Psoas muscle (tissue), 8 donors: Measurements from ENCODE around the gene RASA2. TPM values are rescaled to one million over a fixed set of nuclear protein-coding genes. Genes with fewer than 3 reads are reported as not detected.

Source experiments
- ATAC-seq, 4 donors: fragments of 200-7000 bp; cut with Tn5 transposase; one replicate each; pipeline ENCODE4 v1.9.1; 2020; ENCODE audit warnings: moderate library complexity in 3 of 4, mild to moderate bottlenecking in 2 of 4
- DNase-seq, 2 donors: peaks; one replicate each; pipeline ENCODE4 v3.0.0-alpha.2; 2020
- H3K27ac ChIP-seq: fragments of 200-600 bp; one replicate; pipeline ENCODE4 v1.8.0; 2022
- H3K27me3 ChIP-seq, 3 donors: fragments of 200-600 bp in 1 of 3; one replicate each; pipeline versions ENCODE4 v1.6.1 to v1.8.0; 2013 to 2022; ENCODE audit warnings: low read length in 2 of 3, mild to moderate bottlenecking in 2 of 3, moderate library complexity in 1 of 3; ENCODE audit not compliant: insufficient read depth in 3 of 3
- H3K36me3 ChIP-seq, 2 donors: fragments of 200-600 bp in 1 of 2; one replicate each; pipeline versions ENCODE4 v1.6.1 to v1.8.0; 2013 to 2022; ENCODE audit warnings: low read depth in 1 of 2, mild to moderate bottlenecking in 1 of 2, moderate library complexity in 1 of 2; ENCODE audit not compliant: insufficient read depth in 1 of 2
- H3K4me1 ChIP-seq: fragments of 200-600 bp; one replicate; pipeline ENCODE4 v1.8.0; 2022
- H3K4me3 ChIP-seq: fragments of 200-600 bp; one replicate; pipeline ENCODE4 v1.8.0; 2022; ENCODE audit warnings: mild to moderate bottlenecking
- H3K9me3 ChIP-seq: fragments of 200-600 bp; one replicate; pipeline ENCODE4 v1.8.0; 2022
- WGBS, 3 donors: extraction: QIAGEN DNeasy Blood & Tissue Kit; methylation state at CpG; one replicate each; pipeline versions ENCODE4 v1.1.6 to v1.1.7; 2013; 5-methylcytosine and 5-hydroxymethylcytosine counted together
- intact Hi-C, 2 donors: fragments of 100-400 bp; cut with DNase I; formaldehyde crosslinking; loops; one replicate each; pipeline versions ENCODE4 v1.11.0 to v1.14.2; 2022
- polyA plus RNA-seq, 3 donors: library from polyadenylated mRNA; stranded (reverse); fragments of 200-250 nt; gene quantifications; one replicate each; pipeline ENCODE4 v1.2.3, GENCODE V29; 2013
- total RNA-seq, 4 donors: library from RNA; stranded (reverse); fragmentation: NEBNext Ultra II Directional in 2 of 4; extraction: Animal tissue kit (Norgen Biotek cat#: 25700) in 2 of 4; gene quantifications; one replicate each; pipeline versions ENCODE4 v1.2.1 to v1.2.4, GENCODE V29; 2021 to 2023
- TF ChIP-seq, protein P1 (sequence below): fragments of 200-600 bp; IDR thresholded peaks from one replicate; pipeline ENCODE4 v1.8.0; 2022; ENCODE audit warnings: antibody characterized with exemption
- donor health status: healthy with polysubstance abuse.
- donor health status: DM: no; HTN: no; CAD: no; lungs with moderate emphysema.
- donor health status: Bipolar disorder and iron deficiency.
- donor health status: healthy.
- donor health status: DM: yes; HTN: yes; CAD: no.
- donor health status: DM: no; HTN: no; CAD: no.
- donor health status: DM: no; HTN: no; CAD: no.
- donor health status: DM: yes; HTN: yes; CAD: no.

RASA2 gene
- total and polyA plus RNA-seq, 7 donors: 1.3 to 4.0 (median 2.3) TPM

DNA sequence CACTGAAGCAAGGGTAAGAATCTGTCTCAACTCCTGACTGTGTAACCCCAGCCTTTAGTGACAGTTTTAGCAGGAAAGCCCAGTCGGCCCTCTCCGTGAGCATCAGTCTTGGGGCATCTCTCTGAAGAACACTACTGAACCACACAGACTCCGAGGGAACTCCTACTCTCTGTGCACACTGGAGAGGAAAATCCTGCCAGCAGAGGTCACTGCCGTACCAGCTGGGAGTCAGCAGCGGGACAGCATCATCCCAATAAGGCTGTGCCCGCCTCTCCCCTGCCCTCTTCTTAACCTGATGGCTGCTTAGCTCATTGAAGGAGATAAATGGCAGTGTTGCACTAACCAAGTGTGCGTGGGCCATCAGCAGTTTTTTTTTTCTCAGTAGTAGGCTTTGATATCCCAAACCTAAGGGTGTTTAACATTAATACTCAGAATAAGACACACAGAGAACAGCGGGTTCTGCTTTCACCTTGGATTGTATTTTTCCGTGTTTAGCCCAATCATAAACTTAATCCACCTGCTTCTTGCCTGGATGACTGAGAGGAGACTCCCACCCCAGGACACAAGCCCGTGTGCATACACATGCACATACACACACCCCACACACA, 26.6 kb upstream of the RASA2 start:
- no peak overlapping the region for H3K27ac ChIP-seq
- H3K36me3 ChIP-seq: no peaks in the 10 kb centered on the region
- H3K4me3 ChIP-seq: no peak overlapping the region
- intact Hi-C loops: loop anchor here (2.0 kb wide), 1 partner anchor 101 kb away; no protein-coding TSS in a partner anchor
- H3K4me1 ChIP-seq: peaks cover 8% of the 10 kb centered on the region
- 24 to 28% (median 26%) methylated on average over 10 of the region's 10 CpGs for WGBS, 3 donors
- no peaks in the 10 kb centered on the region for H3K9me3 ChIP-seq
- ATAC-seq: peak; percentile 91 to 97 (median 95)
- TF ChIP-seq, protein P1, sequence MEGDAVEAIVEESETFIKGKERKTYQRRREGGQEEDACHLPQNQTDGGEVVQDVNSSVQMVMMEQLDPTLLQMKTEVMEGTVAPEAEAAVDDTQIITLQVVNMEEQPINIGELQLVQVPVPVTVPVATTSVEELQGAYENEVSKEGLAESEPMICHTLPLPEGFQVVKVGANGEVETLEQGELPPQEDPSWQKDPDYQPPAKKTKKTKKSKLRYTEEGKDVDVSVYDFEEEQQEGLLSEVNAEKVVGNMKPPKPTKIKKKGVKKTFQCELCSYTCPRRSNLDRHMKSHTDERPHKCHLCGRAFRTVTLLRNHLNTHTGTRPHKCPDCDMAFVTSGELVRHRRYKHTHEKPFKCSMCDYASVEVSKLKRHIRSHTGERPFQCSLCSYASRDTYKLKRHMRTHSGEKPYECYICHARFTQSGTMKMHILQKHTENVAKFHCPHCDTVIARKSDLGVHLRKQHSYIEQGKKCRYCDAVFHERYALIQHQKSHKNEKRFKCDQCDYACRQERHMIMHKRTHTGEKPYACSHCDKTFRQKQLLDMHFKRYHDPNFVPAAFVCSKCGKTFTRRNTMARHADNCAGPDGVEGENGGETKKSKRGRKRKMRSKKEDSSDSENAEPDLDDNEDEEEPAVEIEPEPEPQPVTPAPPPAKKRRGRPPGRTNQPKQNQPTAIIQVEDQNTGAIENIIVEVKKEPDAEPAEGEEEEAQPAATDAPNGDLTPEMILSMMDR: peak; percentile 86
- H3K27me3 ChIP-seq: no peaks in the 10 kb centered on the region
- peak; percentile 86 to 91 for DNase-seq

DNA sequence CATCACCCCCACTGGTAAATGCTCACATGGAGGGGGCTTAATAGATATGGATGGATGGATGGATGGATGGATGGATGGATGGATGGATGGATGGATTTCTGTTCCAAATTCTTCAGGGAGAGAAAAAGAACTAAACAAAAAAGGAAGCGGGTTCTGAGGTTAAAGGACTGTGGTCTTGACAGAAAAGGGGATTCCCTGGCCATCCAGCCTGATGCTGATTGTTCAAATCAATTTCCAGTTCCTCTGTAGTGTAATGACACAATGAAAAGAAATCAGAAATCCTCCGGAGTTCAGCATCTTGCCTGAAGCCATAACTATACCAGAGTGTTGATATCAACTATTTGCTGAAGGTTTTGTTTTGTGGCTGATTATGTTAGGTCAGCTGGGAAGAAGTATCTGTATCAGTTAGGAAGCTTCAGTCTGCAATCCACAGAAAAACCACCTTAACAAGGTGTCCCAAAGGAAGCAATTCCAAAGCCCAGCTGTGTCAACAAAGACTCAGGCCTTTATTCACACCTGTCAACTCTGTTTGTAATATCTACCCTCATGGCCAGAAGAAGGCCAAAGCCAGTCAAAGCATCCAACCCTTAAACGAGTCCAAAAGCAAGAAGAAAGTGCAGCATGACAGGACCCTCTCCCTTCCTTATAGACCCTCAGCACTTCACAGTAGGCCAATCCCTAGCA, 24.5 kb upstream of the RASA2 start:
- WGBS, 3 donors: 75 to 86% (median 80%) methylated on average over 3 of the region's 3 CpGs
- no peak for DNase-seq
- no peak for ATAC-seq
- Histone ChIP-seq H3K4me3 (no peak overlapping the region), H3K4me1 (peaks cover 7% of the 10 kb centered on the region), H3K36me3 (no peaks in the 10 kb centered on the region), H3K27ac (no peak overlapping the region), H3K9me3 (no peaks in the 10 kb centered on the region), H3K27me3 (no peaks in the 10 kb centered on the region)
- TF ChIP-seq, protein P1: no peak
- intact Hi-C loops: no loop called here

DNA sequence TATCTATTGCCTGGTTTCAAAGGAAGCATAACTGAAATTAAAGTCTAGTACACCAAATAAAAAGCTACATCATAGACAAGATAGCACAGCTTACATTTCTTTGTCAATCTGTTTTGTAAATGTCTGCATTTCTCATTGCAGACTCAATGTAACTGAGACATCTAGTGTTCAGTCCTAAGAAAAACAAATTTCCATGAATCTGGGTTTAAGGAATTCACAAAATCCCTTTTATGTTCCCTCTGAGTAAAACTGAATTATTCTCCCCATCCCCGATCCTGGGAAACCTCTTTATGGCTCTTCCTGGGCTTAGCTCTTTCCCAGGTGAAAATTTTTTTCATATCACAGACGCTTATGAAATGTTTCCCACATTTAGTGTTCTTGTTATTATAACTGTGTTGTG, 21.6 kb upstream of the RASA2 start:
- ATAC-seq: no peak
- peaks cover 7% of the 10 kb centered on the region for H3K9me3 ChIP-seq
- H3K4me1 ChIP-seq: no peaks in the 10 kb centered on the region
- no peak overlapping the region for H3K4me3 ChIP-seq
- H3K27me3 ChIP-seq: no peaks in the 10 kb centered on the region
- DNase-seq: no peak
- intact Hi-C loops: no loop called here
- TF ChIP-seq, protein P1: no peak
- no peaks in the 10 kb centered on the region for H3K36me3 ChIP-seq
- WGBS, 3 donors: 41 to 54% (median 45%) methylated on average over 2 of the region's 2 CpGs
- H3K27ac ChIP-seq: no peak overlapping the region

DNA sequence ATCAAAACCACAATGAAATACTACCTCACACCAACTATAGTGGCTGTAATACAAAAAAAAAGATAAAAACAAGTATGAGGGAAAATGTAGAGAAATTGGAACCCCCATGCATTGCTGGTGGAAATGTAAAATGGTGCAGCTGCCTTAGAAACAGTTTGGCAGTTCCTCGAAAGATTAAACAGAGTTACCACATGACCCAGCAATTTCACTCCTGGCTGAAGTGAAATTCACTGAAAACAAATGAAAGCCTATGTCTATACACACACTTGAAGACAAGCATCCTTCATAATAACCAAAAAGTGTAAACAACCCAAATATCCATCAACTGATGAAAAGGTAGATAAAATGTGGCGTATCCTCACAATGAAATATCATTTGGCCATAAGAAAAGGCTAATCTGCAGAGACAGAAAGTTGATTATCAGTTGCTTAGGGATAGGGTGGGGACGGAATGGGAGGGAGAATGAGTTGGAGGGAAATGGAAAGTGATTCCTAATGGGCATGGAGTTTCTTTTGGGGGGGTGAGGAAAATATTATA, 20.1 kb upstream of the RASA2 start:
- Histone ChIP-seq H3K27ac (no peak overlapping the region), H3K36me3 (no peaks in the 10 kb centered on the region), H3K9me3 (peaks cover 7% of the 10 kb centered on the region), H3K4me3 (no peak overlapping the region), H3K4me1 (no peaks in the 10 kb centered on the region), H3K27me3 (no peaks in the 10 kb centered on the region)
- TF ChIP-seq, protein P1: no peak
- intact Hi-C loops: no loop called here
- no peak for DNase-seq
- 69 to 88% (median 80%) methylated on average over 3 of the region's 3 CpGs for WGBS, 3 donors
- no peak for ATAC-seq
